Measurements from ENCODE around the gene CD200R1. TPM values are rescaled to one million over a fixed set of nuclear protein-coding genes. Genes with fewer than 3 reads are reported as not detected.

CD200R1 gene
- total and polyA plus RNA-seq, 2 experiments from 2014 or later = 0.18 to 0.28 TPM

DNA sequence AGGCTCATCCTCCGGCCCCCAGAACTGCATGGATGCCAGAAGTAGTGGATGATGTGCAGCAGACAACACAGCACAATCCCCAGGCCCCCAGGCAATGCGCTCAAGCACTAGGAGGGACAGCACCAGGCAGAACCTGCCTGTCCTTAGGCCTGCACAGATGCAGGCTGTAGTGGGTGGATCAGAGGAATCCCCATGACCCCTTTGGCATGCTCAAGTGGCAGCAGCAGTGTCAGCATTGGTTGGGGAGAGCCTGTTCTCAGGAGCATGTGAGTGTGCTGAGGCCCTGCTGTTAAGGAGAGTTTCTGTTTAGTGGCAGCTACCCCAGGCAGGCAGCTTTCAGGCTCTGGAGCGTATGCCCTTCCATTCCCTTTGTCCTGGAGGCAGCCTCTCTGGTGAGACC lies 103.2 kb downstream of the CD200R1 start (continued):
- TF ChIP-seq, protein P1, sequence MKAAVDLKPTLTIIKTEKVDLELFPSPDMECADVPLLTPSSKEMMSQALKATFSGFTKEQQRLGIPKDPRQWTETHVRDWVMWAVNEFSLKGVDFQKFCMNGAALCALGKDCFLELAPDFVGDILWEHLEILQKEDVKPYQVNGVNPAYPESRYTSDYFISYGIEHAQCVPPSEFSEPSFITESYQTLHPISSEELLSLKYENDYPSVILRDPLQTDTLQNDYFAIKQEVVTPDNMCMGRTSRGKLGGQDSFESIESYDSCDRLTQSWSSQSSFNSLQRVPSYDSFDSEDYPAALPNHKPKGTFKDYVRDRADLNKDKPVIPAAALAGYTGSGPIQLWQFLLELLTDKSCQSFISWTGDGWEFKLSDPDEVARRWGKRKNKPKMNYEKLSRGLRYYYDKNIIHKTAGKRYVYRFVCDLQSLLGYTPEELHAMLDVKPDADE (IDR thresholded peaks at IDR 0.05) = no peak
- TF ChIP-seq CREB1 (CRISPR knock-in tag; IDR thresholded peaks at IDR 0.05; ENCODE audit: low read depth) = no peak
- no peak for TF ChIP-seq STAT1 (IDR thresholded peaks at IDR 0.05; ENCODE audit: unreplicated experiment)

Other genes starting within 250 kb of the CD200R1 start
- not detected in 2 replicates for gene CD200R1L, start 128.2 kb downstream of the CD200R1 start, total RNA-seq (2014; rRNA removed; shearing (Covaris generic))
- gene CD200R1L, start 128.2 kb downstream of the CD200R1 start, polyA plus RNA-seq (2016; fragmentation: Nextera tagmentation; extraction: Ambion mirVana) = not detected in 2 replicates
- gene GTPBP8, start 15.9 kb upstream of the CD200R1 start, total RNA-seq (2014; rRNA removed; shearing (Covaris generic)) = 18.7 and 47.1 TPM in 2 replicates
- gene GTPBP8, start 15.9 kb upstream of the CD200R1 start, polyA plus RNA-seq (2016; fragmentation: Nextera tagmentation; extraction: Ambion mirVana) = 36.8 and 39.9 TPM in 2 replicates
- 3.0 and 4.1 TPM in 2 replicates for gene BOC, start 236.5 kb upstream of the CD200R1 start, total RNA-seq (2014; rRNA removed; shearing (Covaris generic))
- 2.1 and 3.2 TPM in 2 replicates for gene BOC, start 236.5 kb upstream of the CD200R1 start, polyA plus RNA-seq (2016; fragmentation: Nextera tagmentation; extraction: Ambion mirVana)

Data from GM23338 (cell line).